ENCODE results near the gene TSPAN15.

The TSPAN15 gene

DNA sequence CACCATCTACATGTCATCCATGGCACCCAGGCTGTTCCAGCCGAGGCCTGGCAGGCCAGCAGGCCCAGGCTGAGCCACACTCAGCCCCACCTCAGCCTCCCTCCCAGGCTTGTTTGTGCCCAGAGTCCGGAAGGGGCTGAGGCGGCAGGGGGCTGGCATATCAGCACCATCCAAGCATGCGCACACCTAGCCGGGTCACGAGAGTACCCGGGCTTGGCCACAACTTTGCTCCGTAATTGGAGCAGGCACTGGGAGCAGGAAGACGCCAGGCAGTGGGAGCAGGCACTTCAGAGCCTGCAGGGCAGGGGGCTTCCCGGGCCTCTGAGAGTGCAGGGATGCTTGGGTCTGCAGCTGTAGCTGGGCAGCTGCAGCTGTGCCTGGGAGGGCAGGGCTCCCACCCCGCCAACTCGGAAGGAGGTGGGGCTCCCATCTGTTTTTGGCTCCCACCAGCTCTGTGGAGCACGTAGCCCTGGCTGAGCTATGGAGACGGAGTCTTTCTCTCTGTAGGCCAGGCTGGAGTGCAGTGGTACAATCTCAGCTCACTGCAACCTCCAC is 15.2 kb upstream of the TSPAN15 start:
- Histone ChIP-seq H3K27me3 (replicated peaks; ENCODE audit: control insufficient read depth, insufficient read depth, low read length) (no peaks in the 10 kb centered on the region), H3K36me3 (ENCODE audit: control insufficient read depth, insufficient read depth, low read length) (no peaks in the 10 kb centered on the region), H3K4me3 (replicated peaks; ENCODE audit: low read depth, low read length) (no peak overlapping the region)
- no peak for DNase-seq (ENCODE audit: extremely low read depth, insufficient read length)
- TF ChIP-seq, protein P1, sequence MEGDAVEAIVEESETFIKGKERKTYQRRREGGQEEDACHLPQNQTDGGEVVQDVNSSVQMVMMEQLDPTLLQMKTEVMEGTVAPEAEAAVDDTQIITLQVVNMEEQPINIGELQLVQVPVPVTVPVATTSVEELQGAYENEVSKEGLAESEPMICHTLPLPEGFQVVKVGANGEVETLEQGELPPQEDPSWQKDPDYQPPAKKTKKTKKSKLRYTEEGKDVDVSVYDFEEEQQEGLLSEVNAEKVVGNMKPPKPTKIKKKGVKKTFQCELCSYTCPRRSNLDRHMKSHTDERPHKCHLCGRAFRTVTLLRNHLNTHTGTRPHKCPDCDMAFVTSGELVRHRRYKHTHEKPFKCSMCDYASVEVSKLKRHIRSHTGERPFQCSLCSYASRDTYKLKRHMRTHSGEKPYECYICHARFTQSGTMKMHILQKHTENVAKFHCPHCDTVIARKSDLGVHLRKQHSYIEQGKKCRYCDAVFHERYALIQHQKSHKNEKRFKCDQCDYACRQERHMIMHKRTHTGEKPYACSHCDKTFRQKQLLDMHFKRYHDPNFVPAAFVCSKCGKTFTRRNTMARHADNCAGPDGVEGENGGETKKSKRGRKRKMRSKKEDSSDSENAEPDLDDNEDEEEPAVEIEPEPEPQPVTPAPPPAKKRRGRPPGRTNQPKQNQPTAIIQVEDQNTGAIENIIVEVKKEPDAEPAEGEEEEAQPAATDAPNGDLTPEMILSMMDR (IDR thresholded peaks at IDR 0.05; ENCODE audit: insufficient read depth, low read length, poor library complexity, severe bottlenecking): no peak

DNA sequence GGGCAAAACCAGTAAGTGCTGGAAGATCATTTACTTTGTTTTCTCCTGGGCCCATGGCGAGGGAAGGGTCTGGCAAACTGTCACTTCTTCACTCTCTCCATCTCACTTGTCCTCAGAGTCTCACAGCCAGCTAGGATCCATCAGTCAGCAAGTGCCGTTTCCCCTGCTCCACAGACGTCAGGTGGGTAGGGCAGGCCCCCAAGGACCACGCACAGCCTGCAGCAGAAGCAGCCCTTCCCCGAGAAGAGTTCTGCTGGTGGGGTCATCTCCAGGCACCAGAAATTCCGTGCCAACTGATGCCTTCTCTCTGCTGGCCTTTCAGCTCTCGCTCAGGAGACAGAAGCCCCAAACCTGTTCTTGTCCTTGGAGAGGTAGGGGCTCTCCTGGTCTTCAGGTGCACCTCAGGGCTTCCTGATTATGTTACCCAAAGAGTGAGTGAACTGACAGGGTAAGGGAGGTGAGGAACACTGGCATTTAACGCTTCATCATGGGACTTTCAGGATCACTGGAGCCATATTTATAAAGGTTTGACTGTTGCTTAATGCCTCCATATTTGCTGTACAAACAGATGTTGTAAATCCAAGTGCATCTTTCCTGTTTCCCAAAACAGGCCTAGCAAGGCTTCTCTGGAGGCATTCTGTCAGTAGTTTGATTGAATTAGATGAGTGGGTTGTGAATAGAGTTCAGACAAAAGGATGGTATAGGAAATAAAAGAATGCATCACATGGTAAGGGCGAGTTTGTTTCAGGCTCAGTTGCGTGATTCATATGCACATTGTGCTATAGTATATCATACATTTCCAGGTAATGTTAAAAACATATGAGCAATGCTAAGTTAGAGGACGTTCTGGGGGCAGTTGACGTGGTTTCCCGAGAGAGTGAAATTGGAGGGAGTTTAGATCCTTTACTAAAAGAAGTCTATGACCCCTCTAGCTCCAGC is 13.7 kb upstream of the TSPAN15 start:
- H3K4me3 ChIP-seq (replicated peaks; ENCODE audit: low read depth, low read length): no peak overlapping the region

DNA sequence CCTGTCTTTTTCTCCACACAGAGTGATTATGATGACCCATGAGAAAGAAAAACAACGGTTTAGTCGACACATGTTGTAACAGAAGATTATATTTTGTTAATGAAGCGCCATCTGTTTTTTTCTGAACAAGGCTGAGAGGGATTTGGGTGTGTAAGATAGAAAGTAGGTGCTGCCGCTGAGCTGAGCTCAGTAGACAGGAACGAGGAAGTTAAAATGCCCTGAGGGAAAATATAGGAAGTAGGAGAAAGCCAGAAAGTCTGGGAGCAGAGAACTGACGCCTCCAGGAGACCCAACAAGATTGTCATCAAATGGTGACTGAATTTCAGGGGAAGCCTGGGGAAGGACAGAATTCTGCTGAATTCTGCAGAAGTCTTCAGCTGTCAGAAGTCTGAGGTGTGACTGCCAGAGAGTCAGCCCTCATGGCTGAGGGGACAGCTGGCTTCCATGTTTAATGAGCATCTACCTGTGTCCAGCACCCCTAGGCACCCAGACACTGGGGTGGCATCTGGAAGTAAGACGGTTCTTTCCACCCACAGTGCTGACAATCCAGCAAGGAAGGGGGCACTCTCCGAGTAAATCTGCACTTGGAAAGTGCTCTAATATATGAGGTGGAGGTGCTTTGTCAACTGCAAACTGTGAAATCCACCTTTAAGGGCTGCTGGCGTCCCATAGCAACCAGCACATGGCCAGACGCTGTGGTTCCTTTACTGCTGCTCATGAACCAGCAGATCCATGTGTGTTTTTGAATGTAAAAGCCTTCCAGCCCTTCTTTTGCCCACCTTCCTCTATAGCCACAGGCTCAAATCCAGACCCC is 12.5 kb upstream of the TSPAN15 start:
- DNase-seq (ENCODE audit: extremely low read depth, insufficient read length): no peak
- no peak overlapping the region for H3K4me3 ChIP-seq (replicated peaks; ENCODE audit: low read depth, low read length)
- TF ChIP-seq, protein P1 (IDR thresholded peaks at IDR 0.05; ENCODE audit: insufficient read depth, low read length, poor library complexity, severe bottlenecking): no peak

More for the DNA sequence above, 13.7 kb upstream of the TSPAN15 start:
- DNase-seq (ENCODE audit: extremely low read depth, insufficient read length): no peak
- Histone ChIP-seq H3K27me3 (replicated peaks; ENCODE audit: control insufficient read depth, insufficient read depth, low read length) (no peaks in the 10 kb centered on the region), H3K36me3 (ENCODE audit: control insufficient read depth, insufficient read depth, low read length) (no peaks in the 10 kb centered on the region)
- TF ChIP-seq, protein P1 (IDR thresholded peaks at IDR 0.05; ENCODE audit: insufficient read depth, low read length, poor library complexity, severe bottlenecking): no peak

DNA sequence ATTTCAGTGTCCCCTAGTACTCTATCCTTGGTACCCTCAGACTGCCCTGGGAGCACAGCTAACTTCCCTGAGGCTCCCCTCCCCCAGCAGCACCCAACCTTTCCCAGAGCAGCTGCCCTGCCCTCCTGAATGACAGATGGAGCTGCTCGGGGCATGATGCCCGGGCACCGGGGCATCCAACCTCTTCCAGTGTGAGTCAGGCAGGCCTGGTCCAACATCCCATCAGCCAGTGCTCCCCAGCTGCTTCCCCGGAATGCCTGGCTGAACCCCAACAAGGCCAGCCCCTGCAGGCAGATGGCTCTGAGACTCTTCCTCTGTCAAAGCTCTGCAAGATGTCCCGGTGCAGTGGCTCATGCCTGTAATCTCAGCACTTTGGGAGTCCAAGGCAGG is 11.9 kb upstream of the TSPAN15 start:
- TF ChIP-seq, protein P1 (IDR thresholded peaks at IDR 0.05; ENCODE audit: insufficient read depth, low read length, poor library complexity, severe bottlenecking): no peak
- Histone ChIP-seq H3K4me3 (replicated peaks; ENCODE audit: low read depth, low read length) (no peak overlapping the region), H3K27me3 (replicated peaks; ENCODE audit: control insufficient read depth, insufficient read depth, low read length) (no peaks in the 10 kb centered on the region; the same call in 1 of the 2 replicates), H3K36me3 (ENCODE audit: control insufficient read depth, insufficient read depth, low read length) (no peaks in the 10 kb centered on the region)
- no peak for DNase-seq (ENCODE audit: extremely low read depth, insufficient read length)

More for the DNA sequence above, 12.5 kb upstream of the TSPAN15 start:
- H3K27me3 ChIP-seq (replicated peaks; ENCODE audit: control insufficient read depth, insufficient read depth, low read length): no peaks in the 10 kb centered on the region
- no peaks in the 10 kb centered on the region for H3K36me3 ChIP-seq (ENCODE audit: control insufficient read depth, insufficient read depth, low read length)

DNA sequence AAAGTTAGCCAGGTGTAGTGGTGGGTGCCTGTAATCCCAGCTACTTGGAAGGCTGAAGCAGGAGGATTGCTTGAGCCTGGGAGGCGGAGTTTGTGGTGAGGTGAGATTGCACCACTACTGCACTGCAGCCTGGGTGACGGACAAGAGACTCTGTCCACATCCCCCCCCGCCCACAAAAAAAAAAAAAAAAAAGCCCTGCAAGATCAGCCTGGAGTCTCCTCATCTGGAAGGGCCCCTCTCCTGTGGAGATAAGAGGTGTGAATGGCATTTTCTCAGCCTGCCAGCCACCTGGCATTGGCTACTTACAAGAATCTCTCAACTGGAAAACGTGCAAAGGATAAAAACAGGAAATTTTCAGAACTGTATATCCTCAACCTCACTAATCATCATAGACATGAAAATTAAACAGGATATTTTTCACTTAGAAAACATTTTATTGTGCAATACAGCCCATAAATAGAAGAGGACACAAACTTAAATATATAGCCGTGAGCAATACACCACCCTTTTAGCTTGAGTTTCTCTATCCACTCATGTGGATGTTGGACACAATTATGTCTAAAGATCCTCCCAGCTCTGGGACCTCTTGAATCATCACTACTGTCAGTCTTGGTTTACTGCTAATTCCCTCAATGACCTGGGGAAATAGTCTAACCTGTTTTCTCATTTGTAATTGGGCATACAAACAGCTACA is 11.3 kb upstream of the TSPAN15 start:
- H3K27me3 ChIP-seq (replicated peaks; ENCODE audit: control insufficient read depth, insufficient read depth, low read length): no peaks in the 10 kb centered on the region; the same call in 1 of the 2 replicates
- DNase-seq (ENCODE audit: extremely low read depth, insufficient read length): no peak

More for the DNA sequence above, 11.3 kb upstream of the TSPAN15 start:
- H3K4me3 ChIP-seq (replicated peaks; ENCODE audit: low read depth, low read length): no peak overlapping the region
- TF ChIP-seq, protein P1 (IDR thresholded peaks at IDR 0.05; ENCODE audit: insufficient read depth, low read length, poor library complexity, severe bottlenecking): no peak
- H3K36me3 ChIP-seq (ENCODE audit: control insufficient read depth, insufficient read depth, low read length): no peaks in the 10 kb centered on the region

Measured in GM06990 (cell line).